Caco-2 (cell line): ENCODE data around the gene PACS1. TPM values are rescaled to one million over a fixed set of nuclear protein-coding genes. Genes with fewer than 3 reads are reported as not detected.

ENCODE experiments used
- BruUV-seq: library from RNA; stranded (reverse); fragments of 400-500 nt; replicated peaks from 2 replicates; lab custom pipeline; 2021; lab: Mats Ljungman, UMichigan
- CTCF ChIA-PET: fragments of 300-600 bp; sonication (Branson Sonifier 250); formaldehyde crosslinking; loops from one replicate; lab custom pipeline; 2022; ENCODE audit warnings: antibody characterized with exemption; lab: Charles Lee
- POLR2A ChIA-PET: fragments of 300-600 bp; sonication (Branson Sonifier 250); formaldehyde crosslinking; loops from one replicate; lab custom pipeline; 2022; ENCODE audit warnings: antibody characterized with exemption; lab: Charles Lee
- DNase-seq, 2 experiments: peaks; one replicate each; pipeline versions ENCODE4 v3.0.0 to v3.0.0-alpha.2; 2020 to 2022
- H3K27me3 ChIP-seq: replicated peaks from 2 replicates; pipeline ENCODE4 v1.6.0; 2011; ENCODE audit warnings: low read length; ENCODE audit not compliant: control insufficient read depth, insufficient read depth
- H3K36me3 ChIP-seq: 2 replicates; pipeline ENCODE4 v1.5.1; 2011; ENCODE audit warnings: low read length; ENCODE audit not compliant: control insufficient read depth, insufficient read depth
- H3K4me1 ChIP-seq: fragments of 250-450 bp; sonication (Bioruptor Pico); 2 replicates; pipeline ENCODE4 v1.5.1; 2020; ENCODE audit warnings: mild to moderate bottlenecking
- H3K4me3 ChIP-seq: 2 replicates; pipeline ENCODE4 v1.5.1; 2011; ENCODE audit warnings: low read depth, mild to moderate bottlenecking, control low read depth, low read length
- H3K9me3 ChIP-seq: fragments of 250-450 bp; sonication (Bioruptor Pico); 2 replicates; pipeline ENCODE4 v1.5.1; 2020; ENCODE audit warnings: mild to moderate bottlenecking, moderate library complexity
- H3K27ac Mint-ChIP-seq: one replicate; pipeline ENCODE4 v1.8.0; 2022; ENCODE audit warnings: mixed read lengths; ENCODE audit not compliant: unreplicated experiment
- H3K27me3 Mint-ChIP-seq: one replicate; pipeline ENCODE4 v1.8.0; 2022; ENCODE audit warnings: mixed read lengths; ENCODE audit not compliant: insufficient read depth, unreplicated experiment
- H3K36me3 Mint-ChIP-seq: one replicate; pipeline ENCODE4 v1.8.0; 2022; ENCODE audit warnings: mild to moderate bottlenecking, mixed read lengths; ENCODE audit not compliant: insufficient read depth, unreplicated experiment
- H3K4me1 Mint-ChIP-seq: one replicate; pipeline ENCODE4 v1.8.0; 2022; ENCODE audit warnings: low read depth, mixed read lengths; ENCODE audit not compliant: unreplicated experiment
- H3K4me3 Mint-ChIP-seq: one replicate; pipeline ENCODE4 v1.8.0; 2022; ENCODE audit warnings: mild to moderate bottlenecking, moderate library complexity, mixed read lengths; ENCODE audit not compliant: unreplicated experiment
- H3K9me3 Mint-ChIP-seq: one replicate; pipeline ENCODE4 v1.8.0; 2022; ENCODE audit warnings: mixed read lengths; ENCODE audit not compliant: unreplicated experiment
- intact Hi-C: fragments of 100-400 bp; cut with micrococcal nuclease; formaldehyde crosslinking; loops from one replicate; pipeline ENCODE4 v1.10.0; 2022; ENCODE audit not compliant: unreplicated experiment
- total RNA-seq: library from RNA; stranded (reverse); gene quantifications from 2 replicates; pipeline ENCODE4 v1.2.3, GENCODE V29; 2022
- TF ChIP-seq, protein P1 (sequence below), 2 experiments: fragments of 200-600 bp in 1 of 2; IDR thresholded peaks; 1 replicate in 1 of 2; 2 replicates in 1 of 2; pipeline versions ENCODE4 v1.5.1 to v1.8.0; 2011 to 2022; ENCODE audit warnings: antibody characterized with exemption in 1 of 2, control low read depth in 1 of 2, inconsistent platforms in 1 of 2, low read depth in 1 of 2, low read length in 1 of 2, mild to moderate bottlenecking in 1 of 2, moderate library complexity in 1 of 2; ENCODE audit not compliant: insufficient read depth in 1 of 2, severe bottlenecking in 1 of 2, unreplicated experiment in 1 of 2

Gene PACS1
- total RNA-seq, 1 experiment from 2014 or later = 82.2 TPM

DNA sequence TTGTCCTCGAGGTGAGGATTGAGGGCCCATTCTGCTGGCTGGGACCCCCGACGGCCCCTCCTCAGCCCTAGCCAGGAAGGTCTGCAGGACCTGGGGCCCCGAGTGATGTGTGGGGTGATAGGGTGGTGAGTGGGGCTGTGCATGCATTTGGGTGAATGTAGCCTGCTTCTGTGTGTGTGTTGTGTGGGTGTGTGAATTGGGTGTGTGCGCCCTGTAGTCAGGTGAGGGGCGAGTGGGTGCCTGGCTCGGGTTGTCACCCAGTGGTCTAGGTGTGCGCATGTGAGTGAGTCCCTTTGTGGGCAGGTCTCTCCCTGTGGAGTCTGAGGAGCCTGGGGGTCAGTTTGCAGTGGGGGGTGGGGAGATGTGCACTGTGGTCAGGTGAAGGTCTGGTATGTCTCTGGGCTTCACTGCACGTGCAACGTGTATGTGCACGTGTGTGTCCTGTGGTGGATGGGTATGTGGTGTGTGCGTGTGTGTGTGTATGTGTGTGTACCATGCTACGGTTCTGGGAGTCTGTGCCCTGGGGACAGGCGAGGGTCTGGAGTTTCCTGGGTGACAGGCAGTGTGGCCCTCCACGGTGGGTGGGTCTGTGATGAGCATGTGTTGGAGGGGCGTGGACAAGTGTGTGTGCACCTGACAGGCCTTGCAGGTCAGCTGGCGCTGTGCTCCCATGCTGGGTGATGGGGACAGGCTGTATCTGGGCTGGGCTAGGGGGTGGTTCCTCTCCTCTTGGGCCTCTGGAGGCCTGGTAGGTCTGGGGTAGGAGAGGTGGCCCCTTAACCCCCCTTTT is 222.7 kb downstream of the PACS1 start:
- ChIA-PET CTCF (no interaction called here), POLR2A (no interaction called here)
- TF ChIP-seq, protein P1, sequence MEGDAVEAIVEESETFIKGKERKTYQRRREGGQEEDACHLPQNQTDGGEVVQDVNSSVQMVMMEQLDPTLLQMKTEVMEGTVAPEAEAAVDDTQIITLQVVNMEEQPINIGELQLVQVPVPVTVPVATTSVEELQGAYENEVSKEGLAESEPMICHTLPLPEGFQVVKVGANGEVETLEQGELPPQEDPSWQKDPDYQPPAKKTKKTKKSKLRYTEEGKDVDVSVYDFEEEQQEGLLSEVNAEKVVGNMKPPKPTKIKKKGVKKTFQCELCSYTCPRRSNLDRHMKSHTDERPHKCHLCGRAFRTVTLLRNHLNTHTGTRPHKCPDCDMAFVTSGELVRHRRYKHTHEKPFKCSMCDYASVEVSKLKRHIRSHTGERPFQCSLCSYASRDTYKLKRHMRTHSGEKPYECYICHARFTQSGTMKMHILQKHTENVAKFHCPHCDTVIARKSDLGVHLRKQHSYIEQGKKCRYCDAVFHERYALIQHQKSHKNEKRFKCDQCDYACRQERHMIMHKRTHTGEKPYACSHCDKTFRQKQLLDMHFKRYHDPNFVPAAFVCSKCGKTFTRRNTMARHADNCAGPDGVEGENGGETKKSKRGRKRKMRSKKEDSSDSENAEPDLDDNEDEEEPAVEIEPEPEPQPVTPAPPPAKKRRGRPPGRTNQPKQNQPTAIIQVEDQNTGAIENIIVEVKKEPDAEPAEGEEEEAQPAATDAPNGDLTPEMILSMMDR (IDR thresholded peaks at IDR 0.05; ENCODE audit: insufficient read depth in 1 of 2, low read depth in 1 of 2, low read length in 1 of 2, severe bottlenecking in 1 of 2, unreplicated experiment in 1 of 2) = no peak
- peak overlapping the region; percentile 48 for H3K4me3 Mint-ChIP-seq
- intact Hi-C loops = no loop called here
- peaks cover 20% of the 10 kb centered on the region for H3K4me1 ChIP-seq
- BruUV-seq = no TSS peak
- H3K27ac Mint-ChIP-seq = peak overlapping the region; percentile 29
- H3K36me3 Mint-ChIP-seq = peaks cover 27% of the 10 kb centered on the region
- H3K36me3 ChIP-seq = no peaks in the 10 kb centered on the region
- H3K4me1 Mint-ChIP-seq = peaks cover 22% of the 10 kb centered on the region
- no peaks in the 10 kb centered on the region; the same call in 1 of the 2 replicates for H3K27me3 ChIP-seq
- peak overlapping the region; percentile 49 for H3K4me3 ChIP-seq
- no peaks in the 10 kb centered on the region for H3K9me3 Mint-ChIP-seq
- peaks cover 6% of the 10 kb centered on the region for H3K27me3 Mint-ChIP-seq
- peak in 1 of 2 experiments; percentile 50 for DNase-seq
- H3K9me3 ChIP-seq = no peaks in the 10 kb centered on the region

DNA sequence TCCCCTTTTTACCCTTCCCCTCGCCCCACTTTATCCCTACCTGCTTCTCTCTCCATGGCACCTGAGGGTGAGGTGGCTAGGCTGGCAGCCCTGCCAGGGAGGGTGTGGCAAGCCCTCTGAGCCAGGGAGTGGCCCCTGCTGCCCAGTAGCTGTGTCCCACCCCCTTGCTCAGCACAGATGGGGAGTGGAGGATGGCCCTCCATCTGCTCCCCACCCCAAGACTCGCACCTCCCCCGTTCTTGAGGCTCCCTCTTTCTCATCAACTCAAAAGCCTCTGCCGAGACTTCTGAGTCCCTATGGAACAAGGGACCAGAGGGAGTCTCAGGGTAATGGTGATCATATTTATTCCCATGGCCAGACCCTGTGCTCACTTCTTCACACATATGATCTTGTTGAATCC is 223.3 kb downstream of the PACS1 start:
- H3K4me1 ChIP-seq = peaks cover 15% of the 10 kb centered on the region
- Mint-ChIP-seq H3K4me1 (peaks cover 22% of the 10 kb centered on the region), H3K27me3 (peaks cover 6% of the 10 kb centered on the region), H3K9me3 (no peaks in the 10 kb centered on the region), H3K4me3 (peak overlapping the region; percentile 41), H3K36me3 (peaks cover 24% of the 10 kb centered on the region), H3K27ac (no peak overlapping the region)
- H3K36me3 ChIP-seq = no peaks in the 10 kb centered on the region
- DNase-seq = peak in 1 of 2 experiments; percentile 32
- BruUV-seq = no TSS peak
- no peak overlapping the region for H3K4me3 ChIP-seq
- TF ChIP-seq, protein P1 (IDR thresholded peaks at IDR 0.05; ENCODE audit: insufficient read depth in 1 of 2, low read depth in 1 of 2, low read length in 1 of 2, severe bottlenecking in 1 of 2, unreplicated experiment in 1 of 2) = no peak
- H3K9me3 ChIP-seq = no peaks in the 10 kb centered on the region
- no peaks in the 10 kb centered on the region; the same call in 1 of the 2 replicates for H3K27me3 ChIP-seq
- ChIA-PET CTCF (no interaction called here), POLR2A (no interaction called here)
- intact Hi-C loops = no loop called here

DNA sequence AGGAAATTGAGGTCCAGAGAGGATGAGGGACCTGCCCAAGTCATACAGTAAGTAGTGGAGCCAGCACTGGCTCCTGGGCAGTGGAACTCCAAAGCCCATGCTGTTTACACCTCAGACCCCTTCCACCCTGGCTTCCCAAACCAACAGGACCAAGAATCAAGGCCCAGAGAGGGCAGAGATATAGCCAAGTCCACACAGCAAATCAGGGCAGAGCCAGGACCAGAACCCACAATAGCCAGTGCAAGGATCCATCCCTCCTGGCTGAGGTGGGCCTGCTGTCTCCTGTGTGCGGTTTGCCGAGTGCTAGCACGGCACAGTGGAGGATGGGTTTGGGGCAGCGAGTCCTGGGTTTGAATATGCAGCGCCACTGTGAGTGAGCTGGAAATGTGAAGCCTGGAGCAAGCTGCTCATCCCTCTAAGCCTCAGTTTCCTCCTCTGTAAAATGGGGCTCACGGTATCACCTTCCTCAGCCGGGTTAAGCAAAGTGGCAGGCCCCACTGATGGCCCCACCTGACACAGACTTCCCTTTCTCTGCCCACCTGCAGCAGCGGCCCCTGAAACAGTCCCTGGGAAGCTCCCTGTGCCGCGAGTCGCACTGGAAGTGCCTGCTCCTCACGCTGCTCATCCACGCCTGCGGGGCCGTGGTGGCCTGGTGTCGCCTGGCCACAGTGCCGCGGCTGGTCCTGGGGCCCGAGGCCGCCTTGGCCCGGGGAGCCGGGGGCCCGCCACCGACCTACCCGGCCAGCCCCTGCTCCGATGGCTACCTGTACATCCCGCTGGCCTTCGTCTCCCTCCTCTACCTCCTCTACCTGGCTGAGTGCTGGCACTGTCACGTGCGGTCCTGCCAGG is 223.9 kb downstream of the PACS1 start:
- H3K27me3 Mint-ChIP-seq = peaks cover 6% of the 10 kb centered on the region
- BruUV-seq = no TSS peak
- H3K9me3 Mint-ChIP-seq = no peaks in the 10 kb centered on the region
- peaks cover 22% of the 10 kb centered on the region for H3K4me1 Mint-ChIP-seq
- Histone ChIP-seq H3K9me3 (no peaks in the 10 kb centered on the region), H3K4me1 (peaks cover 15% of the 10 kb centered on the region), H3K4me3 (no peak overlapping the region), H3K36me3 (no peaks in the 10 kb centered on the region), H3K27me3 (no peaks in the 10 kb centered on the region; the same call in 1 of the 2 replicates)
- H3K4me3 Mint-ChIP-seq = peak overlapping the region; percentile 41
- peaks cover 18% of the 10 kb centered on the region for H3K36me3 Mint-ChIP-seq
- DNase-seq = no peak
- no peak overlapping the region for H3K27ac Mint-ChIP-seq
- TF ChIP-seq, protein P1 (IDR thresholded peaks at IDR 0.05; ENCODE audit: insufficient read depth in 1 of 2, low read depth in 1 of 2, low read length in 1 of 2, severe bottlenecking in 1 of 2, unreplicated experiment in 1 of 2) = no peak
- POLR2A ChIA-PET = no interaction called here
- intact Hi-C loops = no loop called here
- CTCF ChIA-PET = no interaction called here
